PC-9 (cell line): Measurements from ENCODE around the gene PPFIBP1. TPM values are rescaled to one million over a fixed set of nuclear protein-coding genes. Genes with fewer than 3 reads are reported as not detected.

Experiments
- BruUV-seq: library from RNA; stranded (reverse); fragments of 400-500 nt; replicated peaks from 2 replicates; lab custom pipeline; 2021; lab: Mats Ljungman, UMichigan
- CTCF ChIA-PET: fragments of 300-600 bp; sonication (Branson Sonifier 250); formaldehyde crosslinking; loops from one replicate; lab custom pipeline; 2022; ENCODE audit warnings: antibody characterized with exemption; lab: Charles Lee
- POLR2A ChIA-PET: fragments of 300-600 bp; sonication (Branson Sonifier 250); formaldehyde crosslinking; loops from one replicate; lab custom pipeline; 2022; ENCODE audit warnings: antibody characterized with exemption; ENCODE audit not compliant: unreplicated experiment; lab: Charles Lee
- DNase-seq, 2 experiments: peaks; one replicate each; pipeline versions ENCODE4 v3.0.0 to v3.0.0-alpha.2; 2015 to 2022; ENCODE audit warnings: mixed read lengths in 1 of 2
- H2AFZ ChIP-seq: fragments of 200-600 bp; sonication (generic); 2 replicates; pipeline ENCODE4 v1.8.1; 2017; ENCODE audit warnings: antibody characterized with exemption
- H3F3A ChIP-seq: fragments of 200-600 bp; sonication (generic); 2 replicates; pipeline ENCODE4 v1.8.1; 2017; ENCODE audit warnings: antibody characterized with exemption, mild to moderate bottlenecking, low read depth; ENCODE audit not compliant: insufficient read depth
- H3K27ac ChIP-seq: fragments of 200-600 bp; sonication (generic); 2 replicates; pipeline ENCODE4 v1.6.1; 2016; ENCODE audit warnings: mixed run types
- H3K27me3 ChIP-seq: fragments of 200-600 bp; sonication (generic); 2 replicates; pipeline ENCODE4 v1.6.1; 2016; ENCODE audit warnings: low read depth, mixed run types; ENCODE audit not compliant: insufficient read depth
- H3K36me3 ChIP-seq: fragments of 200-600 bp; sonication (generic); 2 replicates; pipeline ENCODE4 v1.6.1; 2016; ENCODE audit warnings: low read depth, mixed run types
- H3K4me1 ChIP-seq: fragments of 200-600 bp; sonication (generic); replicated peaks from 2 replicates; pipeline ENCODE4 v1.6.1; 2016; ENCODE audit warnings: mixed run types; ENCODE audit not compliant: insufficient read depth
- H3K4me2 ChIP-seq: fragments of 200-600 bp; sonication (generic); 2 replicates; pipeline ENCODE4 v1.6.1; 2017; ENCODE audit warnings: mixed run types
- H3K4me3 ChIP-seq: fragments of 200-600 bp; sonication (generic); 2 replicates; pipeline ENCODE4 v1.6.1; 2016; ENCODE audit warnings: mixed run types
- H3K79me2 ChIP-seq: fragments of 200-600 bp; sonication (generic); 2 replicates; pipeline ENCODE4 v1.6.1; 2017; ENCODE audit warnings: low read depth, mixed run types
- H3K9me2 ChIP-seq: fragments of 200-600 bp; sonication (generic); 2 replicates; pipeline ENCODE4 v1.8.1; 2017; ENCODE audit warnings: mild to moderate bottlenecking; ENCODE audit not compliant: insufficient read depth
- H3K9me3 ChIP-seq: fragments of 200-600 bp; sonication (generic); 2 replicates; pipeline ENCODE4 v1.8.1; 2016; ENCODE audit warnings: low read depth; ENCODE audit not compliant: insufficient read depth
- H4K20me1 ChIP-seq: fragments of 200-600 bp; sonication (generic); 2 replicates; pipeline ENCODE4 v1.8.1; 2017; ENCODE audit not compliant: insufficient read depth
- EZH2 ChIP-seq: fragments of 200-600 bp; sonication (generic); IDR thresholded peaks from 2 replicates; pipeline ENCODE4 v1.8.0; 2017; ENCODE audit warnings: antibody characterized with exemption, low read depth
- intact Hi-C: fragments of 100-400 bp; cut with micrococcal nuclease; formaldehyde crosslinking; loops from one replicate; pipeline ENCODE4 v1.10.0; 2022; ENCODE audit not compliant: unreplicated experiment
- total RNA-seq: library from RNA; stranded (reverse); gene quantifications from 2 replicates; pipeline ENCODE4 v1.2.3, GENCODE V29; 2021
- TF ChIP-seq, protein P1 (sequence below): fragments of 200-600 bp; sonication (generic); conservative IDR thresholded peaks from 2 replicates; pipeline ENCODE4 v1.6.1; 2017; ENCODE audit warnings: mixed run types, antibody characterized with exemption, mild to moderate bottlenecking, moderate library complexity

The PPFIBP1 gene
- total RNA-seq, 1 experiment from 2014 or later, result 77.0 TPM

- H3K27me3 ChIP-seq, result no peaks in the 10 kb centered on the region
- no peaks in the 10 kb centered on the region for H3K9me3 ChIP-seq
- no peak overlapping the region for H3K27ac ChIP-seq
- intact Hi-C loops, result no loop called here
- no peaks in the 10 kb centered on the region for H3K79me2 ChIP-seq
- no peak overlapping the region for H3K4me3 ChIP-seq
- TF ChIP-seq EZH2, result no peak
- TF ChIP-seq, protein P1, sequence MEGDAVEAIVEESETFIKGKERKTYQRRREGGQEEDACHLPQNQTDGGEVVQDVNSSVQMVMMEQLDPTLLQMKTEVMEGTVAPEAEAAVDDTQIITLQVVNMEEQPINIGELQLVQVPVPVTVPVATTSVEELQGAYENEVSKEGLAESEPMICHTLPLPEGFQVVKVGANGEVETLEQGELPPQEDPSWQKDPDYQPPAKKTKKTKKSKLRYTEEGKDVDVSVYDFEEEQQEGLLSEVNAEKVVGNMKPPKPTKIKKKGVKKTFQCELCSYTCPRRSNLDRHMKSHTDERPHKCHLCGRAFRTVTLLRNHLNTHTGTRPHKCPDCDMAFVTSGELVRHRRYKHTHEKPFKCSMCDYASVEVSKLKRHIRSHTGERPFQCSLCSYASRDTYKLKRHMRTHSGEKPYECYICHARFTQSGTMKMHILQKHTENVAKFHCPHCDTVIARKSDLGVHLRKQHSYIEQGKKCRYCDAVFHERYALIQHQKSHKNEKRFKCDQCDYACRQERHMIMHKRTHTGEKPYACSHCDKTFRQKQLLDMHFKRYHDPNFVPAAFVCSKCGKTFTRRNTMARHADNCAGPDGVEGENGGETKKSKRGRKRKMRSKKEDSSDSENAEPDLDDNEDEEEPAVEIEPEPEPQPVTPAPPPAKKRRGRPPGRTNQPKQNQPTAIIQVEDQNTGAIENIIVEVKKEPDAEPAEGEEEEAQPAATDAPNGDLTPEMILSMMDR, result no peak
- no peaks in the 10 kb centered on the region for H3F3A ChIP-seq
- no TSS peak for BruUV-seq
- H3K4me2 ChIP-seq, result no peak overlapping the region
- ChIA-PET CTCF (no interaction called here), POLR2A (interaction anchor here (0.7 kb wide), 1 partner anchor 447 kb away, joined by 3 read pairs; no protein-coding TSS in a partner anchor)
- H4K20me1 ChIP-seq, result no peaks in the 10 kb centered on the region
- no peak for DNase-seq
- no peaks in the 10 kb centered on the region for H3K9me2 ChIP-seq
- H2AFZ ChIP-seq, result no peak overlapping the region
- no peaks in the 10 kb centered on the region for H3K36me3 ChIP-seq
- H3K4me1 ChIP-seq, result no peaks in the 10 kb centered on the region
These were observed 24.6 kb upstream of the PPFIBP1 start for GRCh38 chr12:27499377-27499776.

GRCh38 chr12:27500546-27500945, 23.5 kb upstream of the PPFIBP1 start:
- H3K27ac ChIP-seq, result no peak overlapping the region
- H3K79me2 ChIP-seq, result no peaks in the 10 kb centered on the region
- H3K36me3 ChIP-seq, result no peaks in the 10 kb centered on the region
- BruUV-seq, result no TSS peak
- TF ChIP-seq, protein P1, result no peak
- no peak for TF ChIP-seq EZH2
- CTCF ChIA-PET, result no interaction called here
- H3K4me2 ChIP-seq, result no peak overlapping the region
- POLR2A ChIA-PET, result no interaction called here
- intact Hi-C loops, result no loop called here
- H3K4me1 ChIP-seq, result no peaks in the 10 kb centered on the region
- no peaks in the 10 kb centered on the region for H4K20me1 ChIP-seq
- no peak overlapping the region for H2AFZ ChIP-seq
- no peaks in the 10 kb centered on the region for H3K9me3 ChIP-seq
- H3K27me3 ChIP-seq, result no peaks in the 10 kb centered on the region
- no peak overlapping the region for H3K4me3 ChIP-seq
- no peaks in the 10 kb centered on the region for H3F3A ChIP-seq
- no peak for DNase-seq
- no peaks in the 10 kb centered on the region for H3K9me2 ChIP-seq

- Histone ChIP-seq H3K9me2 (no peaks in the 10 kb centered on the region), H3K9me3 (no peaks in the 10 kb centered on the region), H3K36me3 (no peaks in the 10 kb centered on the region), H3K27ac (no peak overlapping the region), H3K27me3 (no peaks in the 10 kb centered on the region), H3K4me2 (no peak overlapping the region), H2AFZ (no peak overlapping the region), H4K20me1 (no peaks in the 10 kb centered on the region), H3F3A (no peaks in the 10 kb centered on the region), H3K79me2 (no peaks in the 10 kb centered on the region), H3K4me3 (no peak overlapping the region), H3K4me1 (no peaks in the 10 kb centered on the region)
- no TSS peak for BruUV-seq
- TF ChIP-seq, protein P1, result no peak
- no peak for TF ChIP-seq EZH2
- intact Hi-C loops, result no loop called here
- ChIA-PET CTCF (no interaction called here), POLR2A (no interaction called here)
- DNase-seq, result no peak
These were observed 22.0 kb upstream of the PPFIBP1 start for GRCh38 chr12:27502021-27502435.
